ENCODE measurements around the gene ETV4.

Gene ETV4

DNA sequence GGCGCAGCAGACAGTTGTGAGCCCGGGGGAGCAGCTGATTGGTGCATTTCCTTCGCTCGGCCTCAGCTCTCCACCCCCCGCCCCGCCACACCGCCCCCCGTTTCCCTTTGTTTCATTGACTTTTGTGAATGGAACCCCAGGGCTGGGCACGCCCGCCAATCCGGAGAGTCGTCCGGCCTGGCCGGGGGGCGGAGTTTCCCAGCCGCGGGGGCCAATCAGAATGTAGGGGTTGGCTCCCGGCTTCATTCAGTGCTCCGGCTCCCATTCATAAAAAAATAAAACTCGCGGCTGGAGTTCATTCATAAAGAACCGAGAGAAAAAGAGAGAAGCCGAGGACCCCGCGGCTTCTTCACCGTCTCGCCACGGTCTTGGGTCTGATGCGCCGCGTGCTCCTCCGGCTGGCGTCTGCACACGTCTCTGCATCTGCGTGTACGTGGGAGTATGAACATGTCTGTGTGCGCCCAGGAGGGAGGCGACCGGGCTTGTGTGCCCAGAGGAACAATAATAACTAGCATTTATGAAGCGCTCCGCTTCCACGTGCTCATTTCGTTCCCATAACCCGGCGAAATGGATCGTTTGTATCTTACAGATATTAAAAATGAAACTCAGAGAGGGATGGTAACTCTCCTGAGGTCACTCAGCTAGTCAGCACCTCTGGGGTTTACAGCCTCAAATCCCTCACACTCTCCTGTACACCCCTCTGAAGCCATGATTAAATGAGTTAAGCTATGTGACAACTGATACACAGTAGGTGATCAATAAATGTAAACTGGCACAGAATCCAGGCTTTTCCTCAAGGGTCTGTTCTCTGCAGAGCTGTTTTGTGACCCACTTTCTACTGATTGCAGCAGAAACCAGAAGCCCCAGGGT lies at the start of gene ETV4:
TSS of gene ETV4 (minus strand) at position 22 of the 870 bp plus-strand sequence. CDS start 723 bp downstream, outside the sequence.
- peak; percentile 75 for DNase-seq

DNA sequence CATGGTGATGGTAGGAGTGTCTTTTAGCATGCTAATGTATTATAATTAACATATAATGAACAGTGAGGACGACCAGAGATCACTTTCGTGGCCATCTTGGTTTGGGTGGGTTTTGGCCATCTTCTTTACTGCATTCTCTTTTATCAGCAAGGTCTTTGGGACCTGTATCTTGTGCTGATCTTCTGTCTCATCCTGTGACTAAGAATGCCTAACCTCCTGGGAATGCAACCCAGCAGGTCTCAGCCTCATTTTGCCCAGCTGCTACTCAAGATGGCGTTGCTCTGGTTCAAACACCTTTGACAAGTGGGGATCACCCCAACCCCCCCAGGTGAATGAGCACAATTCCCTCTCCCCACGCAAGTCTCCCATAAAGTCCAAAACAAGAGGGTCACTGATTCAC lies 49.3 kb upstream of the ETV4 start:
- no peak for DNase-seq

DNA sequence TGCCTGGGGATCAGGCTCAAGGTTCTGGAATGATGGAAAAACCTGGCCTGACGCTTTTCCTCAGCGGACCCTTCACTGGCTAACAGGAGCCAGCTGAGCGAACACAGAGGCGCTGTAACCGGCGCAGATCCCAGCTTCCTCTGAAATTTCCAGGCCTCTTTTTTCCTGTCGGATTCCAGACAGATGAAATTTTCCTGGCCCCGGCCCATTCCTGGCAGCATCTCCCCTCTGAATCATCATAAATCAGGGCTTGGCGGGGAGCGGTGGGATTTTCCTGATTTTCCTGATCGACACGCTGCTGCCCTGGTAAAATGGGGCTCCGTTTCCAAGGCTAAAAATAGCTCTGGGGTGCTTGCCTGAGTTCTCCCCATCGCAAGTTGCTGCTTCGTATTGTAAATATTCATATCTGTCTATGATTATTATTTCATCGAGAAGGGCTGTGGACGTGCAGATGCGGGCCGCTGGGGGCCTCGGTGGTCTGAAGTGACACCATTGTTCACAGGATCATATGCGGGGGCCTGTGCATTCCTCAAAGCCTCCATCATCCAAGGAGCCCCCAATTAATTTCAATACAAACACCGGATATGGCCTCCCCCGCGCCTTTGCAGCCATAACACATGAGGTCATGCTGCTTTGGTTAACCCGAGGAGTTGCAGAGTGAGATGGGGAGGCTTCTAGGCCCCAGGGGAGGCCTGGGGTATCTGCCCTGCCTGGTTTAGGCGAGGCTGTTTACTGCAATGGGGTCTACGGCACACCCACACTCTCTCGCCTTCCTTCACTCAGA lies 45.8 kb upstream of the ETV4 start:
- no peak for DNase-seq

- DNase-seq: no peak
Measured at GRCh38 chr17:43591001-43591400, 44.9 kb upstream of the ETV4 start.

- no peak for DNase-seq
Measured at GRCh38 chr17:43588664-43589435, 42.7 kb upstream of the ETV4 start.

DNA sequence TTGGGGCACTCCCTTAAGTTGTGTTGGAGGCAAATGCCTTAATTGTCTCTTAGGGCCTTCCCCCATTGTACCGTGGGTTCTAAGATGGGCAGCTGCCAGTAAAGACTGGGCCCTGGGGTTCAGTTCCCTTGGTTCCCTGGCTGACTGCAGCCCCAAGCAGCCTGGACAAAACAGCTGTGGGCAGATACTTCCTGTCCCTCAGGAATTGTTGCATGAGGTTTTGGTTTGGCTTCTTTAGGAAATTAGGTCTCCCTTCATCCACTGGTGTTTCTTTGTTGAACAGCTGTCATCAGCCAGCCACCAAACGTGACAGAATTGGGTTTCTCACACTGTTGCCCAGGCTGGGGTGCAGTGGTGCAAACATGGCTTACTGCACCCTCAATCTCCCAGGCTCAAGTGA lies 42.0 kb upstream of the ETV4 start:
- no peak for DNase-seq

GRCh38 chr17:43587647-43588046 lies 41.5 kb upstream of the ETV4 start:
- DNase-seq: no peak

GRCh38 chr17:43584666-43585102 lies 38.5 kb upstream of the ETV4 start:
- DNase-seq: no peak

- no peak for DNase-seq
Measured at GRCh38 chr17:43583332-43583731, 37.2 kb upstream of the ETV4 start.

- no peak for DNase-seq
Measured at GRCh38 chr17:43581613-43582012, 35.5 kb upstream of the ETV4 start.

DNA sequence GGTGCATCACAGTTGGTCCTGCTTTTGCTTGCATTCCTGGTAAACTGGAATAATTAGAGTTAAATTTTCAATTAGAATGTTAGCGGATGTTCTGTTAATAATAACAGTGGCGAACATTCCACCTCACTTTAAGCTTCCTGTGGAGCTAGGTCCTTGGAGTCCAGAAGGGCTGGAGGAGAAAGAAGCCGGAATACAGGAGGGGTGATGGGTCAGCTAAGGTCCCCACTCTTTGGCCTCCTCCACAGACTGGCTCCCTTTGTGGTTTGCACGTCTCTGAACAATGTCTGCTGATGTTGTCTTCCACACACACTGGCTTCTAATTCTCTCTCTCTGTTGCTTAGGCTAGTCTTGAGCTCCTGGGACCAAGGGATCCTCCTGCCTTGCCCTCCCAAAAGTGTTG lies 35.0 kb upstream of the ETV4 start:
- no peak for DNase-seq

- no peak for DNase-seq
Measured at GRCh38 chr17:43579566-43580140, 33.5 kb upstream of the ETV4 start.

- DNase-seq: peak; percentile 11
Measured at GRCh38 chr17:43578699-43579565, 32.8 kb upstream of the ETV4 start.

- DNase-seq: no peak
Measured at GRCh38 chr17:43578404-43578698, 32.2 kb upstream of the ETV4 start.

- no peak for DNase-seq
Measured at GRCh38 chr17:43577664-43578403, 31.7 kb upstream of the ETV4 start.

GRCh38 chr17:43576563-43577229 lies 30.6 kb upstream of the ETV4 start:
- DNase-seq: peak; percentile 53

DNA sequence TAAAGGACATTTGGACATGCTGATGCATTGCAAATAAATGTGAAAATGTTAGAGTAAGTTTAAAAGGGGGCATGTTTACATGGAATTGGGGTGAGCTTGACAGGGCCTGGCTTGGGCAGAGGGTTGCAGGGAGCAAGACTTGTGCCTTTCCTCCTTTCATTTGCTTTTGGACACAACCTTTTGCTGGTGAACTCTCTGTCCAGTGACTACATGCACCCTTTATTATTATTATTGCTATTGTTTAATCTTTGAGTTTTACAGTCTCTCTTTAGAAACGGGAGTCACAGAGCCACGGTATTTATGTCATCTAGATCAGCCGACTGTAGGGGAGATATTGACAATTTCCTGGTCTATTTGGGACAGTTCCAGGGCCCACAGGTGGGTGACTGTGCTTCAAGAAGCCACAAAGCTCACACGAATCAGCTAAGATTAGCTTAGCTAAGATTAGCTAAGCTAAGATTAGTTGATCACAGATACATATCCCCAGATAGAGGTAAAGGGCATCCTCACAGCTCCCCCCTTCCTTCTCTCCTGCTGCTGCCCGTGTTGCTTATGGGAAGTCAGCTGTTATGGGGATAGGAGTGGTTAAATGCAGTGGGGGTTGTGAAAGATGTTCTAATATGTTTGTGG lies 28.9 kb upstream of the ETV4 start:
- DNase-seq: no peak

GRCh38 chr17:43574348-43574747 lies 28.2 kb upstream of the ETV4 start:
- DNase-seq: no peak

GRCh38 chr17:43573579-43574321 lies 27.6 kb upstream of the ETV4 start:
- no peak for DNase-seq

Measured in activated CD4-positive, alpha-beta T cell treated with anti-CD3 and anti-CD28 coated beads for 1 hour (primary cell).